Measurements from ENCODE around the gene ELOA2.
"Not testable (repeated sequence)": the region's sequence is repeated elsewhere in the genome, so short reads cannot be mapped to it uniquely, and the experiment has no call there.

ELOA2 gene

DNA sequence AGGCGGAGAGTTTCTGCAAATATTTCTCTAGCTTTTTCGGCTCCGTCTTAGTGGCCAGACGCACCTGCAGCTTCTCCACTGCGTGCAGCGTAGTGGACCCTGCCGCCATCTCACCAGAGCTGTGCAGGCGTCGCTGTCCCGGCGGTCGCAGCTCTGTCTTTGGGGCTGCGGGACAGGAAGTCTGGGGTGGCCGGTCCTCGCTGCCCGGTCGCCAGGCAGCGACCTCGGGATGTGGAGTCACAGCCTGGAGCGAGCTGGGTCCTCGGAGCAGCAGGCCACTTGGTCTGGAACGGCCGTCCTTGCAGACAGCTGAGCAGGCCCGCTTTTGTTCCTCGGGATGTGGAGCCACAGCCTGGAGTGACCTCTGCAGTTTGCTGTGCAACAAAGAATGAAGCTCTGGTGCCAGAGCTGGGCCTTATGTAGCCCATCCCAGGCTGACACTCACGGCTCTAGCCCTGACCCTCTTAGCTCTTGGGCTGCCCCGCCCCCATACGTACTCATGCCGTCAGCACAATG lies at the start of gene ELOA2:
Gene ELOA2, minus strand, starts transcription at position 466 of the 516 bp plus-strand sequence. Its CDS starts 357 bp downstream, at position 109.
- Histone ChIP-seq H3K4me3 (no peak within 1 kb of the TSS), H3K27ac (no peak within 1 kb of the TSS)

- no peak overlapping the region for H3K4me3 ChIP-seq
- no peak overlapping the region for H3K27ac ChIP-seq
Measured at GRCh38 chr18:47081578-47081977, 46.2 kb upstream of the ELOA2 start.

- H3K27ac ChIP-seq: no peak overlapping the region
Measured at GRCh38 chr18:47080872-47081271, 45.5 kb upstream of the ELOA2 start.

DNA sequence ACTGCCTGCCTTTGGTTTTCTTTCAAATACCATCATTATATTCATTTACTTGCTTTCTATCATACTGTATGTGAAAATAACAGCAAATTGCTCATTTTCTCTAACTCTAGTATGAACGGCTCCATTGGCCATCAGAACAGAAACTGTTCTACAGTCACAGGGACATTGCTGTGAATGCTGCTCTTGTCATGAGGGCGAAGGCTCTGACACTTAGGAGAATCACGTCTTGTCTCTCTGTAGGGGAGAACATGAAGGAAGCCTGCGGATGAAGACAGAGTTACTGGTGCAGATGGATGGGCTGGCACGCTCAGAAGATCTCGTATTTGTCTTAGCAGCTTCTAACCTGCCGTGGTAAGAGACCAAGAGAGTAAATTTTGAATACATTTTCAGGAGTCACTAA lies 41.7 kb upstream of the ELOA2 start:
- Histone ChIP-seq H3K4me3 (no peak overlapping the region), H3K27ac (no peak overlapping the region)

More at GRCh38 chr18:47080872-47081271, 45.5 kb upstream of the ELOA2 start:
- H3K4me3 ChIP-seq: no peak overlapping the region

DNA sequence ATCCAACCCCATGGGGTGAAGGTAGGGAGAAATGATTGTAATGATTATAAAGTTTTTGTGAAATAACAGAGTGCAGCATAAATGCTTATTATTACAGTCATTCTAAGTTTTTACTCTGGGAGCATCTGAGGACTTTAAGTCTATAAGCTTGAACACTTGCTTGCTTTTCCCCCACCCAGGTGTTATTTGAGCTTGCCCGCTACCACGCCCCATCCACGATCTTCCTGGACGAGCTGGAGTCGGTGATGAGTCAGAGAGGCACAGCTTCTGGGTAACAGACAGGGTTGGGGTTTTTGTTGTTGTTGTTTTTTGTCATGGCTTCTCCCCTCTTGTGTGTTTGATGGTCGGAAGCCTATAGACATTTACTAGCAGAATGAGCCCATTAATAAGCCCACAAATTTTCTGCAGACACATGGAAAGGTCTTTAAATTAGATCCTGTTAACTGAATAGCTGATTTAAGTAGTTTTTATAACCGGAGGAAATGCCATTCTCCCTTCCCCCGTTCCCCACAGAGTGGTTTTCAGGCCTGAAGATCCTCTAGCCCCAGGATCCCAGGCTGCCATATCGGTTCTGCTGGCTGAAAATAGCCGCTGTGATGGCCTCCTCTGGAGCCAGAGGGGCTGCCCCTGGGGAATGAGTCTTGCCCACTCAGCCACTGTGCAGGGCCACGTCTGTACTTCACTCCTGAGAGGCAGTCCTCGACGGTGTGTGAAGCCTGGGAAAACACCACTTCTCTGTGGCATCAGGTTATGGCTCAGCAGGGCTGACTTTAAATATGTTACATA lies 39.9 kb upstream of the ELOA2 start:
- no peak overlapping the region for H3K27ac ChIP-seq
- no peak overlapping the region for H3K4me3 ChIP-seq

DNA sequence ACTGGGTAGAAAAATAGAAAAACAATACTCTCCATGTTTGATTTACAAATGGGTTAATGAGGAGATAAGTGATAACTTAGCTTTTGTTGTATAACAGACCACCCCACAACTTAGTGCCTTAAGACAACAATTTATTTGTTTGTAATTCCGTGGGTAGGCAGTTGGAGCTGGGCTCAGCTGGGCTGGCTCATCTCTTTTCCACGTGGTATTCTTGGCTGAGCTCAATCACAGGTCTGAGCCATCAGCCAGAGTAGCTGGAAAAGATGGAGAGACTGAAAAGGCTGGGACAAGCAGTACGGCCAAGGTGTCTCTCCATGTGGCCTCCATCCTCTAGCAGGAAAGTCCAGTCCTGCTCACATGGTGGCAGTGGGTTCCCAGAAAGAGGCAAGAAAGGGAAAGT lies 32.2 kb upstream of the ELOA2 start:
- H3K4me3 ChIP-seq: no peak overlapping the region
- no peak overlapping the region for H3K27ac ChIP-seq

GRCh38 chr18:47063096-47063495 lies 27.7 kb upstream of the ELOA2 start:
- Histone ChIP-seq H3K4me3 (no peak overlapping the region), H3K27ac (no peak overlapping the region)

DNA sequence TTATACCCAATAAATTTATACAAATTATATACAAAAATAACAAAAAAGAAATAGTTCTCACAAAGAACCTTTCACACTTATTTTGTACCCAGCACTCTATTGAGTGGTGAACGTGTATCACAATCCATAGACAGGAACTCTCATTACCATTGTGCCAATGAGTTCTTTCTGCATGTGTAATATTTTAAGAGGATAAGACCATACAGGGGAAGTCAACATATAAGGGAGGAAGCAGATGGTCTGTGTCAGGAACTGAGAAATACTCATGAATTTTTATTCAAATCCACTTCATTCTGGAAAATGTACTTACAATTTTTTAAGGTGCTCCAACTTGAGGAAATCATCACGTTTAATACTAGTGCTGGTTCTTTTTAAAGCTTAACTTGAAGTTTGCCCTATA lies 27.1 kb upstream of the ELOA2 start:
- no peak overlapping the region for H3K27ac ChIP-seq
- H3K4me3 ChIP-seq: no peak overlapping the region

DNA sequence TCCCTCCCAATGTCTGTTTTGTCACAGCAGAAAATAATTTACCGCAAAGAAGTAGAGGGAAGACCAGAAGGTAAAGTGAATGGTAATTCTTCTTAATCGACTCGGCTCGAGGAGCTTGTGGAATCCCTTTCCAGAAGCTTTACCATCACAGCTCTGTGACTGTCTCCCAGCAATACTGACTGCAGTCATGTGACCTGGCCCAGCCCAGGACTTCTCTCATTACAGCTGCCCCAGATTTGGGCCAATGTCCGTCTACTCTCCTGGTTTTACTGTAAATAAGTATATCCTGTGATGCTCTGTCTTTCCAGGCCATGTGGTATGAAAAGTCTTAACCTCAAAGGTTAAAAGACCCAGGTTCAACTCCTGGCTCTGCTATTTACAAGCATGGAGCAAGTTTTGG lies 18.9 kb upstream of the ELOA2 start:
- Histone ChIP-seq H3K27ac (no peak overlapping the region), H3K4me3 (no peak overlapping the region)

GRCh38 chr18:47050468-47050867 lies 15.0 kb upstream of the ELOA2 start:
- H3K4me3 ChIP-seq: no peak overlapping the region
- no peak overlapping the region for H3K27ac ChIP-seq

DNA sequence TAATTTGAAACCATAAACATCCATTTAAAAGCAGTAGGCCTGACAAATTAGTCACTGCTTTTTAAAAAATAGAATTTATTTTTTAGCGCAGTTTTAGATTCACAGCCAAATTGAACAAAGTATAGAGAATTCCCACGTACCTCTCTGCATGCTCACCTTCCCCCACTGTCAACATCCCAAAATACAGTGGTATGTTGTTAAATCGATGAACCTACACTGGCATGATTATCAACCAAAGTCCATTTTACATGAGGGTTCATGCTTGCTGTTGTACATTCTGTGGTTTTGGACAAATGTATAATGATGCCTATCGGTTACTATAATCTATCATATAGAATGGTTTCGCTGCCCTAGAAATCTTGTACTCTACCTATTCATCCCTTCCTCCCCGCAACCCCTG lies 5.6 kb upstream of the ELOA2 start:
- no peak overlapping the region for H3K27ac ChIP-seq
- no peak overlapping the region for H3K4me3 ChIP-seq

GRCh38 chr18:47036927-47037578 lies 1.6 kb upstream of the ELOA2 start:
- Histone ChIP-seq H3K27ac (no peak overlapping the region), H3K4me3 (no peak overlapping the region)

DNA sequence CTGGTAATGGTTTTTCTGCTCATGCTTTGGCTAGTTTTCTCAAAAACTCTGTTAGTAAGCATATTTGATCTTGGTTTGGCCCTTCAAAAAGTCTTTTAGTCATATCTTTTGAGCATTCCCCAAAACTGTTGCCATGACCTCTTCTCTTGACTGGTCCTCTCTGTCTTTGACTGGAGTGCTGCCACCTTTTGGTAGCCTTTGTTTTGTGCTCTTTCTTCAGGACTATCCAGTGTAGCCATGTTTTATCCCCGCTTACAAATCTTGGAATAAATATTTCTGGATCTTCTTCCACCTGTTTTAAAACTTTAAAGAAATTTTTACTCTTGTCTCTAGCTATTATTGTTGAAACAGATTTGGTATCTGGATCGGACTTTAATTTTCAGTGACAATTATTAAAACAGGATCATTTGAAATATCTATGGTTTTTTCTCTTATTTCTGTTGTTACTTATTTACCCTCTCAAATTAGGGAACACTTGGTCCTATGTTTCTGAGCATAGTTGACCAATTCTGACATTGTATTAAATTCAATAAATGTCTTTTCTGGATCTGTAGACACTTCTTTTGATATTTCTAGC lies 965 bp upstream of the ELOA2 start:
- H3K4me3 ChIP-seq: no peak overlapping the region
- no peak overlapping the region for H3K27ac ChIP-seq

- not testable (repeated sequence) for H3K4me3 ChIP-seq, H3K27ac ChIP-seq
Measured at GRCh38 chr18:47034591-47034990, 830 bp downstream of the ELOA2 start.

DNA sequence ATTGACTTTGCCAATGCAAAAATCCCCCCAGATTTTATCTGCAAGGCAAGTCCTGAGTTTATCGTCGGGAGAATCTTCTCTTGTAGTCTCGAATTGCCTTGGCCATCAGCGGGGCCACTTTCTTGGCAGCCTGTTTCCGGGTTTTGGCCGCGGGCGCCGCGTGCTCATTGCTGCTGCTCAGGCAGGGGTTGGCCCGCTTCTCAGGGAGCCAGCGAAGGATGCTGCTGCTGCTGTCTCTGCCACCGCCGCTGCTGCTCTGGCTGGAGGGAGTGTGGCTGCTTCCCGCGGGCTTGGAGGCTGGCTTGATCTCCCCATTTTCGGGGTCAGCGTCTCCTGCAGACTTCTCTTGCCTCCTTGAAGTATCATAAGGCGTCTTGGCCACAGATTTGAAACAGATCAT lies 2.5 kb downstream of the ELOA2 start:
- no peak overlapping the region for H3K27ac ChIP-seq
- no peak overlapping the region for H3K4me3 ChIP-seq

DNA sequence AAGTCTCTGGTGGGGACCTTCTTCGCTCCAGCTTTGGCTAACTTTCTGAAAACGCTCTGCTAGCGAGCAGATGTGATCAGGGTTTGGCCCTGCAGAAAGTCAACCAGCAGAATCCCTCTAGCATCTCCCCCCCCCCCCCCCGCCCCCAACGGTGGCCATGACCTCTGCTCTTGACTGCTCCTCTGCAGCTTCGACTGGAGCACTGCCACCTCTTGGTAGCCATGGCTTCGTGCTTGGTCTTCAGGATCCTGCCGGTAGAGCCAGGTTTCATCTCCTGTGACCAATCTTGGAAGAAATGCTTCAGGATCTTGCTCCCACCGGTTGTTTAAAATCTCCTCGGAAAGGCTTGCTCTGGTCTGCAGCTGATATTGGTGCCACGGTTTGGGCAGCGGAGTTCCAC lies 4.5 kb downstream of the ELOA2 start:
- H3K27ac ChIP-seq, H3K4me3 ChIP-seq: not testable (repeated sequence)

DNA sequence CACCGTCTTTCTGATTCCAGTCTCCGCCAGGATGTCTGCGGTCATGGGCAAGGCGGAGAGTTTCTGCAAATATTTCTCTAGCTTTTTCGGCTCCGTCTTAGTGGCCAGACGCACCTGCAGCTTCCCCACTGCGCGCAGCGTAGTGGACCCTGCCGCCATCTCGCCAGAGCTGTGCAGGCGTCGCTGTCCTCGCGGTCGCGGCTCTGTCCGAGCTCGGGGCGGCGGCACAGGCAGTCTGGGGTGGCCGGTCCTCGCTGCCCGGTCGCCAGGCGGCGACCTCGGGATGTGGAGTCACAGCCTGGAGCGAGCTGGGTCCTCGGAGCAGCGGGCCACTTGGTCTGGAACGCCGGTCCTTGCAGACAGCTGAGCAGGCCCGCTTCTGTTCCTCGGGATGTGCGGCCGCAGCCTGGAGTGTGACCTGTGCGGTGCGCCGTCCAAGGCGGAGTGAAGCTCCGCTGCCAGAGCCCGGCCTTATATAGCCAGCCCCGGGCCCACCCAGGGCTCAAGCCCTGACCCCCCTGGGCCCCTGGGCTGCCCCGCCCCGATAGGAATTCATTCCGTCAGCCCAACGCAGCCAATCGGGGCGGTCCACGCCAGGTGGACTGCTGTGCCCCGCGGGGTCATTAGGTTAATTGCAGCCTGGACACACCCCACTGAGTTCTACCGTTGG lies 5.6 kb downstream of the ELOA2 start:
- not testable (repeated sequence) for H3K27ac ChIP-seq, H3K4me3 ChIP-seq

DNA sequence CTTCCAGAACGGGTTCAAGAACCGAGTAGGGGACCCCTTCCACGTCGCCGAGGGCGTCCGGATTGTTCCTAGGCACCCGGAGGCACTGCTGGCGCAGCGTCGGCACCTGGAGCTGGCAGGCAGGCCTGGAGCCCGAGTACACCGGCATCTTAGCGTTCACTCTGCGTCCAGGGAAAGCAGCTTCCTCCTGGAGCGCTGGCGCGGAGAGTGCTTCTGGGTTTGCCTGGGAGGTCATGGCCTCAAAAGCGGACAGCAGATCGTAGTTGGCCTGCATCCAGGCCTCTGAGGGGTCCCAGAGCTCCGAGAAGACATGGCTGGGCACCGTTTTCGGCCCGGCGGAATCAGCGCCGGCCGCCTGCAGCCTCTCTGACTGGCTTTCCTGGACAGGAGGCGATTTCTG lies 6.7 kb downstream of the ELOA2 start:
- not testable (repeated sequence) for H3K4me3 ChIP-seq, H3K27ac ChIP-seq

GRCh38 chr18:47025557-47026174 lies 9.8 kb downstream of the ELOA2 start:
- not testable (repeated sequence) for H3K27ac ChIP-seq, H3K4me3 ChIP-seq
